Right lobe of liver (tissue), 6 donors: ENCODE data around the gene ST7. TPM values are rescaled to one million over a fixed set of nuclear protein-coding genes. Genes with fewer than 3 reads are reported as not detected.

ENCODE experiments used
- ATAC-seq, 4 donors: fragments of 200-7000 bp; cut with Tn5 transposase; one replicate each; pipeline ENCODE4 v1.9.1; 2020; ENCODE audit warnings: mild to moderate bottlenecking in 4 of 4, moderate library complexity in 4 of 4
- DNase-seq, 3 donors: peaks; one replicate each; pipeline ENCODE4 v3.0.0-alpha.2; 2020
- H3K27ac ChIP-seq, 3 donors: fragments of 200-600 bp; one replicate each; pipeline ENCODE4 v1.8.0; 2022
- H3K27me3 ChIP-seq, 2 donors: fragments of 200-600 bp; one replicate each; pipeline ENCODE4 v1.8.0; 2022
- H3K36me3 ChIP-seq, 4 donors: fragments of 200-600 bp; sonication (generic) in 1 of 4; one replicate each; pipeline versions ENCODE4 v1.5.1 to v1.8.0; 2017 to 2022; ENCODE audit warnings: control low read depth in 1 of 4
- H3K4me1 ChIP-seq, 4 donors: fragments of 200-600 bp; sonication (generic) in 1 of 4; one replicate each; pipeline versions ENCODE4 v1.5.1 to v1.8.0; 2017 to 2022; ENCODE audit warnings: control low read depth in 1 of 4
- H3K4me3 ChIP-seq, 3 donors: fragments of 200-600 bp; one replicate each; pipeline ENCODE4 v1.8.0; 2022
- H3K9me3 ChIP-seq, 4 donors: fragments of 200-600 bp; sonication (generic) in 1 of 4; one replicate each; pipeline versions ENCODE4 v1.5.1 to v1.8.0; 2017 to 2022; ENCODE audit warnings: control low read depth in 1 of 4
- POLR2A ChIP-seq: fragments of 450-650 bp; IDR thresholded peaks from one replicate; pipeline ENCODE4 v1.6.1; 2017; ENCODE audit warnings: antibody characterized with exemption, mild to moderate bottlenecking
- WGBS: methylation state at CpG from one replicate; pipeline ENCODE4 v1.1.6; 2018; ENCODE audit warnings: low coverage, low lambda C conversion rate; ENCODE audit not compliant: insufficient coverage; ENCODE audit errors: missing lambda C conversion rate; 5-methylcytosine and 5-hydroxymethylcytosine counted together
- intact Hi-C, 2 donors: fragments of 100-400 bp; cut with DNase I; formaldehyde crosslinking; loops; one replicate each; pipeline versions ENCODE4 v1.11.2 to v1.14.1; 2022
- total RNA-seq, 6 experiments: library from RNA; depleted of rRNA in 2 of 6; stranded (reverse); fragments of >200 nt in 2 of 6; fragmentation: NEBNext Ultra II Directional in 3 of 6; extraction: Animal tissue kit (Norgen Biotek cat#: 25700) in 3 of 6; gene quantifications; one replicate each; pipeline versions ENCODE4 v1.1.0 to v1.2.4, GENCODE V29; 2016 to 2023
- TF ChIP-seq, protein P1 (sequence below), 4 donors: fragments of 200-600 bp in 3 of 4; fragments of 450-650 bp in 1 of 4; IDR thresholded peaks; one replicate each; pipeline versions ENCODE4 v1.5.1 to v1.8.0; 2016 to 2022; ENCODE audit warnings: antibody characterized with exemption in 4 of 4, mild to moderate bottlenecking in 2 of 4
- donor health status: DM: no; HTN: yes; CAD: no.
- donor health status: DM: no; HTN: no; CAD: no.
- donor health status: DM: no; HTN: no; CAD: no.
- donor health status: DM: no; HTN: yes; CAD: no.
- donor health status: DM: no; HTN: yes; CAD: no.

Gene ST7
- total RNA-seq, 6 experiments from 2014 or later: 17.4 to 29.9 (median 22.4) TPM

DNA sequence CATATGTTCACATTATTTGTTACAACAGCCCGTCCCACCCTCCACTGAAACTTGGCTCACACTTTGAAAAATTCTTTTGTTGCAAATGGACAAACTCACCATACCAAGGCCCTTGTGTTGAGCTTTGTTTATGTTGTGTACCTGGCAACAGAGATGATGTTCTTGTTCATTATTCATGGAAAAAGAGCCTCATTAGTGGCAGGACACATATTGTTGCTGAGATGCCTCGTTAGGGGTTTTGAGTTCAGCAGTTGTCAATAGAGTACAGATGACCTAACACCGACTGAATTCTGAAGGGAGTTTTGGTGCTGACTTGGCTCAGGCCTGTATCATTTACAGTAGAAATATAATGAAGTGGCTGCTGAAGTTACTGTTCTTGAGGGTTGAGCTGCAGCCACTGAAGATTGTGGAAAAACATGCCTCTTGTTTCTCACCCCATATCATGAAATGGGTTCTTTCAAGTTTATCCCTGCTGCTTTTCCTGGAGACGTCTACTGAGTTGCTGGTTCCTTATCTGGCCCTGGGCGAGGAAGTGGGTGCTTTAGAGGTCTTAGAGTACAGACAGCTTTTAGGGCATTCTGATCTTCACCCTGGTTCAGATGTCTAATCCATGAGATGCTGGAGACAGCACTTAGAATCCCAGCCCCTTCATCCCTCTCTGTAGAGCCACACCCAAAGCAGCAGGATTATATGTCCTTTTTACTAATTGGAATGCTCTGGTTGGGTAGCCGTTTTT, 219.9 kb downstream of the ST7 start:
- Histone ChIP-seq H3K4me3 (no peak overlapping the region), H3K9me3 (no peaks in the 10 kb centered on the region), H3K27me3 (no peaks in the 10 kb centered on the region), H3K36me3 (peaks cover 0 to 4% (median 2%) of the 10 kb centered on the region in 4 donors), H3K27ac (no peak overlapping the region), H3K4me1 (no peaks in the 10 kb centered on the region)
- intact Hi-C loops: no loop called here
- 88% methylated on average over 6 of the region's 6 CpGs for WGBS
- ATAC-seq (no peak), DNase-seq (no peak)
- TF ChIP-seq, protein P1, sequence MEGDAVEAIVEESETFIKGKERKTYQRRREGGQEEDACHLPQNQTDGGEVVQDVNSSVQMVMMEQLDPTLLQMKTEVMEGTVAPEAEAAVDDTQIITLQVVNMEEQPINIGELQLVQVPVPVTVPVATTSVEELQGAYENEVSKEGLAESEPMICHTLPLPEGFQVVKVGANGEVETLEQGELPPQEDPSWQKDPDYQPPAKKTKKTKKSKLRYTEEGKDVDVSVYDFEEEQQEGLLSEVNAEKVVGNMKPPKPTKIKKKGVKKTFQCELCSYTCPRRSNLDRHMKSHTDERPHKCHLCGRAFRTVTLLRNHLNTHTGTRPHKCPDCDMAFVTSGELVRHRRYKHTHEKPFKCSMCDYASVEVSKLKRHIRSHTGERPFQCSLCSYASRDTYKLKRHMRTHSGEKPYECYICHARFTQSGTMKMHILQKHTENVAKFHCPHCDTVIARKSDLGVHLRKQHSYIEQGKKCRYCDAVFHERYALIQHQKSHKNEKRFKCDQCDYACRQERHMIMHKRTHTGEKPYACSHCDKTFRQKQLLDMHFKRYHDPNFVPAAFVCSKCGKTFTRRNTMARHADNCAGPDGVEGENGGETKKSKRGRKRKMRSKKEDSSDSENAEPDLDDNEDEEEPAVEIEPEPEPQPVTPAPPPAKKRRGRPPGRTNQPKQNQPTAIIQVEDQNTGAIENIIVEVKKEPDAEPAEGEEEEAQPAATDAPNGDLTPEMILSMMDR (IDR thresholded peaks at IDR 0.05): no peak
- no peak for TF ChIP-seq POLR2A

DNA sequence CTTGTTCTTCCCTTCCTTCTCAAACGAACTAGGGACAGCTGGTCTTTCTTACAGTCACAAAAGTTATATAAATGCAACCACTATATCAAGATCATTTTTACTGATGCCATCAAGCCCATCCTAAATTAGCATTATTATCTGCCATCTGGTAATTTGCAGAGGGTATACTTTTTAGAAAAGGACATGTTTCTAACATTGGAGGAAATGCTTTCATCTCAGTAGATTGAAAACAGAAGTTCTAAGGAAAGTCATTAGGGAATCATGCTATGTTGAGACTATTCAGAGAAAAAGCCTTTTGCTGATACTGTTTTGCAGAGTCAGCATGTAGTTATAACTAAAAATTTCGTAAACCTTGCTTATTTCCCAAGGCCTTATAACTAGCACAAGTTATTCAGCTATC, 222.9 kb downstream of the ST7 start:
- no peak for TF ChIP-seq POLR2A
- TF ChIP-seq, protein P1 (IDR thresholded peaks at IDR 0.05): no peak
- ATAC-seq: no peak
- H3K9me3 ChIP-seq: no peaks in the 10 kb centered on the region
- H3K4me3 ChIP-seq: no peak overlapping the region
- intact Hi-C loops: no loop called here
- no peak for DNase-seq
- no peak overlapping the region for H3K27ac ChIP-seq
- WGBS: 71% methylated on average over 2 of the region's 2 CpGs
- no peaks in the 10 kb centered on the region for H3K4me1 ChIP-seq
- peaks cover 0 to 4% (median 1%) of the 10 kb centered on the region in 4 donors for H3K36me3 ChIP-seq
- no peaks in the 10 kb centered on the region for H3K27me3 ChIP-seq

DNA sequence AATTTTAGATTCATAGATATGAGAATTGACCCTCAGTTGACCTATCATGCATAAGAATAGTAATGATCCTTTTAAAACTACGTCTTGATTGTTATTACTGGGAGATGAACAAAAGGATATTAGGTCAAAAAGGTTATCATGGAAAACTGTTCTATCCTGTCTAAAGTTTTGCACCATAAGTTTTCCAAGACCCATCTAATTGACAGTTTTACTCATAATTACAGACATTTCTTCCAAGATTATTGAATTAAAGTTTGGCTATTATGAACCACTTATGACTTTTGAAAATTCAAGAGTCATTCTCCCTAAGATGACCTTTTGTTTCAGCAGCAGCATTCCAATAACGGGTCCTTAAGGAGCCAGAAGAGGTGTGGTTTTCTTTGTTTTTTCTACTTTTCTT, 225.3 kb downstream of the ST7 start:
- Histone ChIP-seq H3K9me3 (no peaks in the 10 kb centered on the region), H3K27ac (no peak overlapping the region), H3K4me1 (no peaks in the 10 kb centered on the region), H3K4me3 (no peak overlapping the region), H3K36me3 (no peaks in the 10 kb centered on the region), H3K27me3 (no peaks in the 10 kb centered on the region)
- intact Hi-C loops: no loop called here
- no peak for ATAC-seq
- TF ChIP-seq, protein P1 (IDR thresholded peaks at IDR 0.05): no peak
- no peak for TF ChIP-seq POLR2A
- 64% methylated on average over 2 of the region's 2 CpGs for WGBS
- DNase-seq: no peak

DNA sequence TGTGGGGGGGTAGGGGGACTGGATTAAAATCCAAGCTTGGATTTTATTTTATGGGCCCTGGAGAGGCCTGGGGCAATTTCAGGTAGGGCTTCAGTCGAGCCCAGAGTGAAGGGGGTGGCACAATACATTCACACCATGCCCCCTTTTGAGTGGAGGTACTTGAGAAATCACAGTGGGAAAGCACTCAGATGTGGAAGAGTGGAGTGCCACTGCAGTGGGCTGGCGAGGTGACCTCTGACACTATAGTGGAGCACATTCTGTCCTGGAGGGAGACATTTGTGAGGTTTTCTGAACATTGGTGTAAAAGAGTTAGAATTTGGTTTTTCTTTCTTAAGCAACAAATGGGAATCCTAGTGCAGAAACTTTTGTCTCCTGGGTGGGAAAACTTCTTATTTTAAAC, 226.4 kb downstream of the ST7 start:
- intact Hi-C loops: no loop called here
- ATAC-seq (no peak), DNase-seq (no peak)
- Histone ChIP-seq H3K36me3 (no peaks in the 10 kb centered on the region), H3K27ac (no peak overlapping the region), H3K4me1 (no peaks in the 10 kb centered on the region), H3K27me3 (no peaks in the 10 kb centered on the region), H3K9me3 (no peaks in the 10 kb centered on the region), H3K4me3 (no peak overlapping the region)
- TF ChIP-seq, protein P1 (IDR thresholded peaks at IDR 0.05): no peak
- TF ChIP-seq POLR2A: no peak
- WGBS: 90% methylated on average over 2 of the region's 2 CpGs
